Trophoblast cell (in vitro differentiated cells and primary cell): ENCODE results near the gene SIDT1.

Experiments used
- DNase-seq, 2 donors: peaks; one replicate each; pipeline ENCODE4 v3.0.0-alpha.2; 2016
- H2AFZ ChIP-seq: 2 replicates; pipeline ENCODE4 v1.6.1; 2013; ENCODE audit warnings: low read length, moderate library complexity, mild to moderate bottlenecking; ENCODE audit not compliant: insufficient read depth, poor library complexity
- H2AK5ac ChIP-seq: 2 replicates; pipeline ENCODE4 v1.6.1; 2013; ENCODE audit warnings: mild to moderate bottlenecking, low read length
- H2BK120ac ChIP-seq: 2 replicates; pipeline ENCODE4 v1.6.1; 2013; ENCODE audit warnings: low read length, mild to moderate bottlenecking, moderate library complexity; ENCODE audit not compliant: insufficient read depth, poor library complexity
- H2BK12ac ChIP-seq: 2 replicates; pipeline ENCODE4 v1.6.1; 2013; ENCODE audit warnings: mild to moderate bottlenecking, low read length, moderate library complexity
- H2BK5ac ChIP-seq: 2 replicates; pipeline ENCODE4 v1.6.1; 2013; ENCODE audit warnings: low read length, low read depth, moderate library complexity, mild to moderate bottlenecking; ENCODE audit not compliant: poor library complexity
- H3K14ac ChIP-seq: 2 replicates; pipeline ENCODE4 v1.6.1; 2013; ENCODE audit warnings: mild to moderate bottlenecking, low read length
- H3K18ac ChIP-seq: 2 replicates; pipeline ENCODE4 v1.6.1; 2013; ENCODE audit warnings: mild to moderate bottlenecking, low read length
- H3K23ac ChIP-seq: 2 replicates; pipeline ENCODE4 v1.6.1; 2013; ENCODE audit warnings: low read length
- H3K27ac ChIP-seq: 2 replicates; pipeline ENCODE4 v1.5.1; 2013; ENCODE audit warnings: low read depth, mild to moderate bottlenecking, inconsistent platforms, low read length, moderate library complexity
- H3K27me3 ChIP-seq: 2 replicates; pipeline ENCODE4 v1.6.1; 2013; ENCODE audit warnings: inconsistent platforms, mild to moderate bottlenecking, low read length, moderate library complexity; ENCODE audit not compliant: insufficient read depth
- H3K36me3 ChIP-seq, 2 experiments: 1 replicate in 1 of 2; 2 replicates in 1 of 2; pipeline ENCODE4 v1.6.1; 2013; ENCODE audit warnings: low read length in 2 of 2, mild to moderate bottlenecking in 2 of 2, moderate library complexity in 1 of 2; ENCODE audit not compliant: insufficient read depth in 2 of 2, control insufficient read depth in 1 of 2
- H3K4ac ChIP-seq: 2 replicates; pipeline ENCODE4 v1.6.1; 2013; ENCODE audit warnings: low read depth, mild to moderate bottlenecking, low read length, moderate library complexity
- H3K4me1 ChIP-seq, 2 experiments: 1 replicate in 1 of 2; 2 replicates in 1 of 2; pipeline ENCODE4 v1.6.1; 2013; ENCODE audit warnings: low read length in 2 of 2, mild to moderate bottlenecking in 2 of 2, moderate library complexity in 1 of 2; ENCODE audit not compliant: insufficient read depth in 2 of 2, control insufficient read depth in 1 of 2
- H3K4me2 ChIP-seq: 2 replicates; pipeline ENCODE4 v1.6.1; 2013; ENCODE audit warnings: inconsistent platforms, mild to moderate bottlenecking, low read length, moderate library complexity
- H3K4me3 ChIP-seq: 2 replicates; pipeline ENCODE4 v1.5.1; 2013; ENCODE audit warnings: mild to moderate bottlenecking, low read depth, low read length, inconsistent platforms
- H3K79me1 ChIP-seq: one replicate; pipeline ENCODE4 v1.6.1; 2013; ENCODE audit warnings: low read length
- H3K79me2 ChIP-seq: 2 replicates; pipeline ENCODE4 v1.6.1; 2013; ENCODE audit warnings: low read length, mild to moderate bottlenecking; ENCODE audit not compliant: control insufficient read depth, insufficient read depth, poor library complexity
- H3K9ac ChIP-seq: 2 replicates; pipeline ENCODE4 v1.6.1; 2013; ENCODE audit warnings: mild to moderate bottlenecking, low read length
- H3K9me3 ChIP-seq: 2 replicates; pipeline ENCODE4 v1.6.1; 2013; ENCODE audit warnings: low read depth, mild to moderate bottlenecking, control low read depth, inconsistent platforms, low read length; ENCODE audit not compliant: insufficient read depth
- H4K12ac ChIP-seq: 2 replicates; pipeline ENCODE4 v1.6.1; 2013; ENCODE audit warnings: low read depth, mild to moderate bottlenecking, low read length, moderate library complexity
- H4K8ac ChIP-seq: 2 replicates; pipeline ENCODE4 v1.6.1; 2013; ENCODE audit warnings: low read depth, mild to moderate bottlenecking, low read length, moderate library complexity
- H4K91ac ChIP-seq: one replicate; pipeline ENCODE4 v1.6.1; 2013; ENCODE audit warnings: low read depth, mild to moderate bottlenecking, low read length, moderate library complexity
- WGBS: extraction: QIAGEN DNeasy Blood & Tissue Kit; methylation state at CpG from one replicate; pipeline ENCODE4 v1.1.7; 2013; ENCODE audit warnings: missing lambda C conversion rate; ENCODE audit not compliant: insufficient read length, insufficient coverage; ENCODE audit errors: extremely low coverage; 5-methylcytosine and 5-hydroxymethylcytosine counted together

SIDT1 gene

DNA sequence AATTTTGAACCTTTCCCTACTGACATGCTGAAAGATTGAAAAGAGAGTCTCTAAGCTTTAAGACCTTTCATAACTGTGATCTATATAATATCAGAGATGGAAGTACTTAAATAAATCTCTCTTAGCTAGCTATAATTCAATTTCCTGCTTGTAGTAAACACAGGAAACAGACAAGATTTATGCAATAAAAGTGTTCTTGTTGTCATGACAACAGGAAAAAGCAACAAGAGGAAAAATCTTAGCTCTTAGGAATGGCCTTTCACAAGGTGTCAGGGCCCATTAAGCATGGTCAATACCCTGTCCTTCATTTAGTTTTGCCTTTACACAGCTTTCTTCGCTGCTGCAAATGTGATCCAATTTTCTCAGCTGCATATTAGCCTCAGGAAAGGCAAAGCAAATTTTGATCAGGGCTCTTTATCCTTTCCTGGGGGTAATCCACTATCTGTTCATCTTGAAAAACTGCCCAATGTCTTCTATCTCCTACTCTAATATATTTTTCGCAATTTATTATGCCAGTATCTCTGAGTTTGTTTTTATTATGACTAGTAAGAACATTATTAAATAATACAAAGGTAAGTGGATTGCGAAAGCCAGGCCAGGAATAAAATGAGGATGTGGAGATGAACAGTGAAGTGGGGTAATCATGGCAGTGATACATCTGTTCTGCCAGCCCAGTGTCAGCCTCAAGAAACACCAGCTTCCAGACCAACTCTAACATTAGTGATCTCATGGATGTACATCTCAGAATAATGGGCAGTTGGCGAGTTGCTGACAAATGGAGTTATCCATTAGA lies 28.7 kb downstream of the SIDT1 start:
- H3K18ac ChIP-seq = no peak overlapping the region
- WGBS = no CpG with 5 or more reads among the region's 4 CpGs

DNA sequence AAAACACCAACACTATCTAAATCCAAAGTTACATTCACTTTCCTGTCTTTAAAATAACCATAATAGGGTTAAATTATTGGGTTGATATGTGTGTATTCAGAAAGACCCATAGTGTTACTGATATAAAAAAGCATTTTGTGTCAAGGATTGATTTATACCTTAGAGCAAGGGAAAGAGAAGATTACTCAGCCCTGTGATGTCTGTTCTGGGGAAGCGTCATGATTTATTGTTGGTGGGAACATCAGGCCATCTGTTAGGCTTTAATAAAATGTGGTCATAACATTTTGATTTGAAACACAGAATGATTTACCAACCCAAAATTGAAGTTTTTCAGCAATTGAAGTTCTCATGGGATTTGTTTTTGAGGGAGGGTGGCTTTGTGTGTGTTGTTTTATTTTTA lies 33.2 kb downstream of the SIDT1 start:
- no peak overlapping the region for H2BK120ac ChIP-seq
- H4K8ac ChIP-seq = no peak overlapping the region
- no peak overlapping the region for H4K12ac ChIP-seq
- no peaks in the 10 kb centered on the region for H3K36me3 ChIP-seq
- H3K4me3 ChIP-seq = no peak overlapping the region
- no peaks in the 10 kb centered on the region for H3K79me1 ChIP-seq
- no peak overlapping the region for H3K9ac ChIP-seq
- WGBS = no CpG with 5 or more reads among the region's 1 CpG
- H3K27me3 ChIP-seq = no peaks in the 10 kb centered on the region
- H3K14ac ChIP-seq = no peak overlapping the region
- no peak overlapping the region for H2BK12ac ChIP-seq
- H3K23ac ChIP-seq = no peak overlapping the region
- H4K91ac ChIP-seq = no peak overlapping the region
- H3K4me2 ChIP-seq = no peak overlapping the region
- H3K9me3 ChIP-seq = no peaks in the 10 kb centered on the region
- H2AK5ac ChIP-seq = no peak overlapping the region
- H2AFZ ChIP-seq = no peak overlapping the region
- H3K79me2 ChIP-seq = no peaks in the 10 kb centered on the region
- no peaks in the 10 kb centered on the region for H3K4me1 ChIP-seq
- no peak overlapping the region for H3K18ac ChIP-seq
- no peak overlapping the region for H2BK5ac ChIP-seq
- no peak for DNase-seq
- H3K4ac ChIP-seq = no peak overlapping the region
- H3K27ac ChIP-seq = no peak overlapping the region

More for the DNA sequence above, 28.7 kb downstream of the SIDT1 start:
- Histone ChIP-seq H3K23ac (no peak overlapping the region), H2AFZ (no peak overlapping the region), H3K4me1 (peaks cover 0 to 5% of the 10 kb centered on the region in 2 experiments), H2BK12ac (no peak overlapping the region), H3K4ac (no peak overlapping the region), H3K4me3 (no peak overlapping the region), H3K9ac (no peak overlapping the region), H3K79me2 (no peaks in the 10 kb centered on the region), H4K8ac (no peak overlapping the region), H3K9me3 (no peaks in the 10 kb centered on the region), H3K27ac (no peak overlapping the region), H3K4me2 (no peak overlapping the region), H3K36me3 (no peaks in the 10 kb centered on the region), H2BK5ac (no peak overlapping the region), H4K12ac (no peak overlapping the region), H4K91ac (no peak overlapping the region), H2BK120ac (no peak overlapping the region), H3K79me1 (no peaks in the 10 kb centered on the region), H3K14ac (no peak overlapping the region), H2AK5ac (no peak overlapping the region), H3K27me3 (no peaks in the 10 kb centered on the region)
- DNase-seq = peak in 1 of 2 donors; percentile 49

DNA sequence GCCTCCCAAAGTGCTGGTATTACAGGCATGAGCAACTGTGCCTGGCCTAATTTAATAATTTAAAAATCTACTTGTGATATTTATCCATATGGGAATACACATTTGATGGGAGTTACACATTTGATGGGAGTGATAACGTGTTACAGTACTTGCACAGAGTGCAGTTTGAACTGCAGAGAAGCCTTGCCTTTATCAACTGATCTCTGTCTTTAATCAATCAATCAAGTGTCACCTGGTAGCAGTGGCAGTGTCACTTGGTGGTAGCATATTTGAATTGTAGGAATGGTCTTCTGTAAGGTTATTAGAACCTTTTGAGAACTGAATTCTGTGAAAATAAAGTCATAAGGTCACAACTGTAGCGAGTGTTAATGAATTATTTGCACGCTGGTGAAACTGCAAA lies 37.8 kb downstream of the SIDT1 start:
- H3K27ac ChIP-seq = no peak overlapping the region
- no peak overlapping the region for H2BK120ac ChIP-seq
- no peak overlapping the region for H2AK5ac ChIP-seq
- no peak overlapping the region for H3K4me3 ChIP-seq
- no peaks in the 10 kb centered on the region for H3K36me3 ChIP-seq
- no peaks in the 10 kb centered on the region for H3K79me2 ChIP-seq
- no peak overlapping the region for H2BK12ac ChIP-seq
- no peak overlapping the region for H2AFZ ChIP-seq
- H3K14ac ChIP-seq = no peak overlapping the region
- H3K18ac ChIP-seq = no peak overlapping the region
- no peaks in the 10 kb centered on the region for H3K79me1 ChIP-seq
- no peak overlapping the region for H4K12ac ChIP-seq
- no peak overlapping the region for H4K91ac ChIP-seq
- no peak overlapping the region for H2BK5ac ChIP-seq
- no peak overlapping the region for H3K23ac ChIP-seq
- no peak for DNase-seq
- no peaks in the 10 kb centered on the region for H3K4me1 ChIP-seq
- no peak overlapping the region for H3K9ac ChIP-seq
- H3K4ac ChIP-seq = no peak overlapping the region
- H4K8ac ChIP-seq = no peak overlapping the region
- no peaks in the 10 kb centered on the region for H3K9me3 ChIP-seq
- H3K27me3 ChIP-seq = no peaks in the 10 kb centered on the region
- no peak overlapping the region for H3K4me2 ChIP-seq
- no CpG with 5 or more reads among the region's 3 CpGs for WGBS

DNA sequence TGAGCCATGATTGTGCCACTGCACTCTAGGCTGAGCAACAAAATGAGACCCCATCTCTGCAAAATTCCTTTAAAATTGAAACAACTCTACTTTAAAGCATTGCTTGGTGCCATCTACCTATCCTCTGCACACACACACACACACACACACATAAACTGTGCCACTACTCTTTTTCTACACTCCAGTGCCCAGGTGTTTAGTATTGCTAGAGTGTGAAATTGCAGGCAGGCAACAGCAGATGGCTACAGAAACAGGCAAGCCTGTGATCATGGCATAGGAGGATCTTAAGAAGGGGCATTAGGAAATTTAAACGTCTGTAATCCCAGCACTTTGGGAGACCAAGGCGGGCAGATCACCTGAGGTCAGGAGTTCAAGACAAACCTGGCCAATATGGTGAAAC lies 39.0 kb downstream of the SIDT1 start:
- Histone ChIP-seq H4K8ac (no peak overlapping the region), H3K27ac (no peak overlapping the region), H3K23ac (no peak overlapping the region), H3K36me3 (no peaks in the 10 kb centered on the region), H2BK12ac (no peak overlapping the region), H2AFZ (no peak overlapping the region), H4K12ac (no peak overlapping the region), H3K4me2 (no peak overlapping the region), H2AK5ac (no peak overlapping the region), H3K9ac (no peak overlapping the region), H3K4ac (no peak overlapping the region), H3K79me2 (no peaks in the 10 kb centered on the region), H3K4me1 (no peaks in the 10 kb centered on the region), H3K18ac (no peak overlapping the region), H4K91ac (no peak overlapping the region), H2BK5ac (no peak overlapping the region), H3K14ac (no peak overlapping the region), H2BK120ac (no peak overlapping the region), H3K27me3 (no peaks in the 10 kb centered on the region), H3K9me3 (no peaks in the 10 kb centered on the region), H3K4me3 (no peak overlapping the region), H3K79me1 (no peaks in the 10 kb centered on the region)
- DNase-seq = no peak
- WGBS = no CpG with 5 or more reads among the region's 2 CpGs
